Karpas-422 (cell line): Measurements from ENCODE around the gene CCDC40. TPM values are rescaled to one million over a fixed set of nuclear protein-coding genes. Genes with fewer than 3 reads are reported as not detected.

Experiments
- DNase-seq: peaks from one replicate; pipeline ENCODE4 v3.0.0-alpha.2; 2015
- H2AFZ ChIP-seq: fragments of 200-600 bp; sonication (generic); 2 replicates; pipeline ENCODE4 v1.6.1; 2014; ENCODE audit warnings: antibody characterized with exemption, low read length, mixed read lengths
- H3K27ac ChIP-seq: fragments of 200-600 bp; sonication (generic); 2 replicates; pipeline ENCODE4 v1.5.1; 2014; ENCODE audit warnings: mild to moderate bottlenecking, low read length, moderate library complexity
- H3K27me3 ChIP-seq: fragments of 200-600 bp; sonication (generic); 2 replicates; pipeline ENCODE4 v1.6.1; 2014; ENCODE audit warnings: low read length, mixed read lengths
- H3K36me3 ChIP-seq: fragments of 200-600 bp; sonication (generic); 2 replicates; pipeline ENCODE4 v1.6.1; 2014; ENCODE audit warnings: low read length, mixed read lengths; ENCODE audit not compliant: insufficient read depth
- H3K4me1 ChIP-seq: fragments of 200-600 bp; sonication (generic); 2 replicates; pipeline ENCODE4 v1.6.1; 2014; ENCODE audit warnings: mild to moderate bottlenecking, low read length, mixed read lengths
- H3K4me2 ChIP-seq: fragments of 200-600 bp; sonication (generic); 2 replicates; pipeline ENCODE4 v1.6.1; 2014; ENCODE audit warnings: low read length, low read depth, mild to moderate bottlenecking; ENCODE audit not compliant: poor library complexity, severe bottlenecking
- H3K4me3 ChIP-seq: fragments of 200-600 bp; sonication (generic); 2 replicates; pipeline ENCODE4 v1.5.1; 2014; ENCODE audit warnings: mild to moderate bottlenecking, antibody characterized with exemption, low read length, mixed read lengths
- H3K79me2 ChIP-seq: fragments of 200-600 bp; sonication (generic); 2 replicates; pipeline ENCODE4 v1.6.1; 2014; ENCODE audit warnings: mild to moderate bottlenecking, low read length, mixed read lengths
- H3K9ac ChIP-seq: fragments of 200-600 bp; sonication (generic); 2 replicates; pipeline ENCODE4 v1.6.0; 2014; ENCODE audit warnings: low read length
- H3K9me2 ChIP-seq: fragments of 200-600 bp; sonication (generic), shearing (Covaris generic); replicated peaks from 2 replicates; pipeline ENCODE4 v1.6.0; 2014; ENCODE audit warnings: mild to moderate bottlenecking, low read length, moderate library complexity; ENCODE audit not compliant: insufficient read depth
- H3K9me3 ChIP-seq: fragments of 300-700, 200-600 bp; sonication (generic); 2 replicates; pipeline ENCODE4 v1.6.1; 2014; ENCODE audit warnings: low read length, mixed read lengths
- H4K20me1 ChIP-seq: fragments of 200-600 bp; sonication (generic); 2 replicates; pipeline ENCODE4 v1.6.1; 2014; ENCODE audit warnings: mild to moderate bottlenecking, antibody characterized with exemption, low read length, low read depth; ENCODE audit not compliant: insufficient read depth
- total RNA-seq: library from RNA; depleted of rRNA; stranded (reverse); fragments of >200 nt; shearing (Covaris generic); gene quantifications from 2 replicates; pipeline ENCODE4 v1.2.3, GENCODE V29; 2014; ENCODE audit warnings: low replicate concordance

Gene CCDC40
- total RNA-seq, 1 experiment from 2014 or later, result not detected

DNA sequence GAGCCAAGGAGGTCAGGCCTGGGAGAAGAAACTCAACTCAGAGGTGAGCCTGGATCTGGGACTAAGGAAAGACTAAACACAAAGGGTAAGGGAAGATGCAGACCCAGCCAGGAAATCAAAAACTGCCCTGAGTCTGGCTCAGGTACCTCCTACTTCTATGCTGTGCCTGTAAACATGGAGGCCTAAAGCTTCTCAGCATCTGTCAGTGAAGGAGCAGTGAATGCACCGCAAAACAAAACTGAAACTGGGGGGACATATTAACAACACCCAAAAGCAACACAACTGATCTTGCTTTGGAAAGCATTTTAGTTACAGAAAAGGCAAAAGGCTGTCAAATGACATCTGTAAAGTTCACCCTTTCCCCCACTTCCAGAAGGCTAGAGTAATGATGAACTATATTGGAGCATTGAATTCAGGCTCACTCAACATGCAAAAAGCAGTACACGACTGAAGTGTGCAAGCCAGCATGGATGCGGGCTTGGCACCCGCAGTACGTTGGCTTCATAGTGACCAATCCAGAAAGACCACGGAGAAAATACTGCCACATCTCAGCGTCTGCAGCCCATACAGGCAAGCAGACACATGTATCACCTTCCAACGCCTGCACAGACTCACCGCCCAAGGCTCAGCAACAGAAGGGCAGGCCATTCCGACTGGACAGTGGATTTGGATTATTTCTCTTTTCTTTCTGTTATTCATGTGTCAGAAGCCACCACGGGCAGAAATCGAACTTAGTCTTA, 4.6 kb upstream of the CCDC40 start:
- no peaks in the 10 kb centered on the region for H3K9me3 ChIP-seq
- no peak overlapping the region for H3K9ac ChIP-seq
- H3K36me3 ChIP-seq, result no peaks in the 10 kb centered on the region
- H3K9me2 ChIP-seq, result no peaks in the 10 kb centered on the region
- peaks cover 10% of the 10 kb centered on the region for H3K4me1 ChIP-seq
- H3K27me3 ChIP-seq, result no peaks in the 10 kb centered on the region
- DNase-seq, result no peak
- H3K79me2 ChIP-seq, result no peaks in the 10 kb centered on the region
- no peaks in the 10 kb centered on the region for H4K20me1 ChIP-seq
- no peak overlapping the region for H3K4me3 ChIP-seq
- no peak overlapping the region for H3K4me2 ChIP-seq
- H2AFZ ChIP-seq, result no peak overlapping the region
- H3K27ac ChIP-seq, result no peak overlapping the region

- Histone ChIP-seq H3K4me2 (no peak overlapping the region), H3K27ac (no peak overlapping the region), H3K27me3 (no peaks in the 10 kb centered on the region), H3K4me3 (no peak overlapping the region), H3K9me2 (no peaks in the 10 kb centered on the region), H3K9ac (no peak overlapping the region), H4K20me1 (no peaks in the 10 kb centered on the region), H3K36me3 (no peaks in the 10 kb centered on the region), H3K4me1 (peaks cover 10% of the 10 kb centered on the region), H3K9me3 (no peaks in the 10 kb centered on the region), H2AFZ (no peak overlapping the region), H3K79me2 (no peaks in the 10 kb centered on the region)
- no peak for DNase-seq
Measured at GRCh38 chr17:80032614-80033171, 3.7 kb upstream of the CCDC40 start.

- Histone ChIP-seq H3K9ac (no peak overlapping the region), H3K4me3 (no peak overlapping the region), H3K9me3 (no peaks in the 10 kb centered on the region), H3K27ac (no peak overlapping the region), H3K4me2 (no peak overlapping the region), H4K20me1 (no peaks in the 10 kb centered on the region), H3K79me2 (no peaks in the 10 kb centered on the region), H3K36me3 (no peaks in the 10 kb centered on the region), H3K9me2 (no peaks in the 10 kb centered on the region), H2AFZ (no peak overlapping the region), H3K4me1 (peaks cover 10% of the 10 kb centered on the region), H3K27me3 (no peaks in the 10 kb centered on the region)
- no peak for DNase-seq
Measured at GRCh38 chr17:80033840-80034239, 2.6 kb upstream of the CCDC40 start.

DNA sequence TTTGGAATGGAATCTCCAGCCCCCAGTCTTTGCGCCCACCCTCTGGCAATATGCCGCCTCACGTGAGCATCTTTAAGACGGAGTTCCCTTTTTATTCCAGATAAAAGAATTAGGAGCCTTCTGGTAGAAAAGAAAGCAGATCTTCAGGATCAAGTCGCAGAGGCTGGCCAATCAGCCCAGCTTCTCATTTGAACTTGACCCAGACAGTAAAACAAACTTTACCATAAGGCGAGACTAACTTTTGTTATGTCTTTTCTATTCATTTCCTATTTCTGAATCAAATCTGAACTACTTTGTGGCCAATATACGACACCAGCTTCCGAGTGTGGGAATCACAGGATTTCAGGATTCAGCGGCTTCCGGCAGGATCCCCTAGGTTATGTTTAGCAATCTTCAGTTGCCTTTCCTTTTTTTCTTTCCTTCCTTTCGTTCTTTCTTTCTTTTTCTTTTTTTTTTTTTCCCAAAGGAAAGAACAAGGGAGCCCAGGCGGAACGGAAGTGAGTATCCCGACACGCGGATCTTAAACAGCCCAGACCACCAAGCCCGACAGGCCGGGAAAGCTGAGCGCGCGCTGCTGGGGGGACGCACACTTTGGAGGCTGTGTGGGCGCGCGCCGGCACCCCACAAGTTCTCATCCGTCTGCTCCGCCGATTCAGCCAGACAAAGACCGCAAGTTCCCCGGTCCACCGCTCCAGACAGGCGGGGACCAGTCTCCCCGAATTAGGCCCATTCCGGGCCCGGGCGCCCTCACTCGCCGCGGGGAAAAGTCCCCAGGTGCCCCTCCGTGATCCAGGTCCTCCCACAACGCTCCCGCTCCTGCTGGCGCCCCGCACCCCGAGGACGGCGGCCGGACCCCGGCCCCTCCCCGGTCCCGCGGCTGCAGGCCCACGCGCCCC, 1.4 kb upstream of the CCDC40 start:
- H2AFZ ChIP-seq, result no peak overlapping the region

GRCh38 chr17:80035687-80035936, 830 bp upstream of the CCDC40 start, which contains the start of gene TBC1D16:
Gene TBC1D16 (minus strand): TSS chr17:80035872. CDS start chr17:80013547, 22,325 bp downstream.
- no peaks in the 10 kb centered on the region for H3K79me2 ChIP-seq
- no peaks in the 10 kb centered on the region for H3K36me3 ChIP-seq
- no peak within 1 kb of the TSS for H3K27ac ChIP-seq
- H3K9ac ChIP-seq, result peak within 1 kb of the TSS; percentile 64
- H3K4me1 ChIP-seq, result peaks cover 10% of the 10 kb centered on the region
- H4K20me1 ChIP-seq, result no peaks in the 10 kb centered on the region
- peak; percentile 76 for DNase-seq
- H3K27me3 ChIP-seq, result no peaks in the 10 kb centered on the region
- peak within 1 kb of the TSS; percentile 61 for H3K4me2 ChIP-seq
- no peaks in the 10 kb centered on the region for H3K9me2 ChIP-seq
- H2AFZ ChIP-seq, result peak within 1 kb of the TSS; percentile 43; the same call in 1 of the 2 replicates
- peak within 1 kb of the TSS; percentile 59; the same call in 1 of the 2 replicates for H3K4me3 ChIP-seq
- no peaks in the 10 kb centered on the region for H3K9me3 ChIP-seq

More for the DNA sequence above, 1.4 kb upstream of the CCDC40 start:
- Histone ChIP-seq H3K9ac (peak overlapping the region; percentile 41), H3K79me2 (no peaks in the 10 kb centered on the region), H3K27ac (no peak overlapping the region), H3K4me2 (peak overlapping the region; percentile 61), H3K4me1 (peaks cover 10% of the 10 kb centered on the region), H3K27me3 (no peaks in the 10 kb centered on the region), H3K9me2 (no peaks in the 10 kb centered on the region), H3K4me3 (peak overlapping the region; percentile 58; the same call in 1 of the 2 replicates), H3K36me3 (no peaks in the 10 kb centered on the region), H3K9me3 (no peaks in the 10 kb centered on the region), H4K20me1 (no peaks in the 10 kb centered on the region)
- DNase-seq, result peak; percentile 44

DNA sequence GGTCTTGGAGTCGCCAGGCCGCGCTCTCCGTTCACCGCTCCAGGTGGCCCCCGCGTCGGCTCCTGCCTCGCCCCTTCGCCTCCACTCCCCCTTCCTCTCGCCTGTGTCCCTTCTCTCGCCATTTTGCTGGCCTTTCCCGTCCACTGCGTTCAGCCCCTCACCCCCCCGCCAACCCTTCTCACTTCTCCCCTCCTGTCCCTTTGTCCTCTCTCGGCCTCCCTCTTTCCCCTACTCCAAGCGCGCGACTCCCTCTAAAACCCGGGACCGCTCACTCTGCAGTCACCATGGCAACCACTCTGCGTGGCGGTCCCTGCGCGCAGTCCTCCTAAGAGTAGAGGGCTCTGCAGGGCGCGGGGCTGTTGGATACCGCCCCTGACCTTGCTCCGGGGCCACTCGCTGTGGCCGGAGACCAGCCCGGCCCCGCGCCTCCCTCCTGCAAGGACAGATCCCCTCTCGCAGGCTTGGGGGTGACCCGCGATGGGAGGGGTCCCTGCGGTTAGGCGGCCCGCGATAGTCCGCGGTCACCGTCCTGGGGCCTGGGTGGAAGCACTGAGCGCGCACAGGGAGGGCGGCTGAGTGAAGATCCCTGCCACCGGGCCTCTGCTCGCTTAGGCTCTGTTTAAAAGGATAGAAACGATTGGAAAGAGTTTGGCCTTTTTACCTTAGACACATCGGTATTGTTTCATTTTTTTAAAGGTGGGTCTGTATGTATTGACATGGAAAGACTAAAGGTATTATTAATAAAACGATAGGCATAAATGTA, 454 bp downstream of the CCDC40 start:
- no peak overlapping the region for H2AFZ ChIP-seq

DNA sequence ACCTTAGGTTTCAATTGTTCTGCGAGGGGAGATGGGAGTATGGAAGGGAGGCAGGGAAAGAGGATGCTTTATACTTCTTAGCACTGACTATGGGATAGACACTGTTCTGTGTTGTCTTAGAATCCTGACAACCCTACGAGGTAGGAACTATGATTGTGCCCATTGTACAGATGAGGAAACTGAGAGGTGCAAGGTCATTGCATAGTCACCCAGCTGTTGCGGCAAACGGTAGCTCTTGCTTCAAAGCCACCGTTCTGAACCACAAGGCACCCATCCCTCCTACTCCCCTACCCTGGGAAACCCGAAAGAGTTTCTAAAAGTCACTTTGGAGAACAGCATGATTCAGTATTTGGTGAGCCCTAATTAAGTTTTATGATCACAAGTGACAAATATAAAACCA, 7.5 kb downstream of the CCDC40 start:
- H3K9me2 ChIP-seq, result no peaks in the 10 kb centered on the region
- H3K9me3 ChIP-seq, result no peaks in the 10 kb centered on the region
- H3K4me3 ChIP-seq, result no peak overlapping the region
- H2AFZ ChIP-seq, result no peak overlapping the region
- no peaks in the 10 kb centered on the region for H3K79me2 ChIP-seq
- H3K9ac ChIP-seq, result no peak overlapping the region
- no peaks in the 10 kb centered on the region for H3K4me1 ChIP-seq
- DNase-seq, result no peak
- no peaks in the 10 kb centered on the region for H4K20me1 ChIP-seq
- H3K27ac ChIP-seq, result no peak overlapping the region
- H3K27me3 ChIP-seq, result no peaks in the 10 kb centered on the region
- no peaks in the 10 kb centered on the region for H3K36me3 ChIP-seq
- no peak overlapping the region for H3K4me2 ChIP-seq

More for the DNA sequence above, 454 bp downstream of the CCDC40 start:
- Histone ChIP-seq H3K4me1 (peaks cover 10% of the 10 kb centered on the region), H3K4me2 (no peak overlapping the region), H4K20me1 (no peaks in the 10 kb centered on the region), H3K9ac (no peak overlapping the region), H3K27me3 (no peaks in the 10 kb centered on the region), H3K27ac (no peak overlapping the region), H3K36me3 (no peaks in the 10 kb centered on the region), H3K79me2 (no peaks in the 10 kb centered on the region), H3K4me3 (no peak overlapping the region), H3K9me3 (no peaks in the 10 kb centered on the region), H3K9me2 (no peaks in the 10 kb centered on the region)
- no peak for DNase-seq
